Lung (tissue), 12 donors: ENCODE data around the gene ALDH3B1. TPM values are rescaled to one million over a fixed set of nuclear protein-coding genes. Genes with fewer than 3 reads are reported as not detected.

Experiments used
- ATAC-seq: fragments of 200-7000 bp; cut with Tn5 transposase; one replicate; pipeline ENCODE4 v1.9.1; 2020; ENCODE audit warnings: moderate number of reproducible peaks; ENCODE audit not compliant: insufficient read depth, low FRiP score
- DNase-seq, 3 donors: peaks; one replicate each; pipeline ENCODE4 v3.0.0-alpha.2; 2013 to 2017
- H3K27ac ChIP-seq, 2 donors: one replicate each; pipeline ENCODE4 v1.5.1; 2013; ENCODE audit warnings: mild to moderate bottlenecking in 2 of 2, moderate library complexity in 2 of 2, control low read depth in 1 of 2, inconsistent platforms in 1 of 2, low read depth in 1 of 2, low read length in 1 of 2
- H3K27me3 ChIP-seq, 3 donors: one replicate each; pipeline ENCODE4 v1.5.1; 2013; ENCODE audit warnings: low read length in 2 of 3; ENCODE audit not compliant: control insufficient read depth in 3 of 3, insufficient read depth in 3 of 3
- H3K36me3 ChIP-seq, 4 donors: one replicate each; pipeline ENCODE4 v1.5.1; 2013; ENCODE audit warnings: low read length in 4 of 4, mild to moderate bottlenecking in 1 of 4, moderate library complexity in 1 of 4; ENCODE audit not compliant: control insufficient read depth in 4 of 4, insufficient read depth in 4 of 4
- H3K4me1 ChIP-seq, 5 donors: one replicate each; pipeline ENCODE4 v1.5.1; 2013; ENCODE audit warnings: low read length in 5 of 5, mild to moderate bottlenecking in 2 of 5, moderate library complexity in 1 of 5; ENCODE audit not compliant: control insufficient read depth in 5 of 5, insufficient read depth in 5 of 5
- H3K4me3 ChIP-seq: one replicate; pipeline ENCODE4 v1.5.1; 2013; ENCODE audit warnings: mild to moderate bottlenecking, control low read depth, moderate library complexity
- H3K9ac ChIP-seq, 2 donors: one replicate each; pipeline ENCODE4 v1.5.1; 2013; ENCODE audit warnings: low read length in 2 of 2, control low read depth in 1 of 2; ENCODE audit not compliant: insufficient read depth in 1 of 2
- H3K9me3 ChIP-seq, 4 donors: one replicate each; pipeline ENCODE4 v1.5.1; 2013; ENCODE audit warnings: low read length in 3 of 4, mild to moderate bottlenecking in 1 of 4, moderate library complexity in 1 of 4; ENCODE audit not compliant: control insufficient read depth in 4 of 4, insufficient read depth in 3 of 4
- WGBS, 2 donors: extraction: QIAGEN DNeasy Blood & Tissue Kit; methylation state at CpG; one replicate each; pipeline ENCODE4 v1.1.7; 2013; 5-methylcytosine and 5-hydroxymethylcytosine counted together
- polyA plus RNA-seq, 2 donors: library from polyadenylated mRNA; stranded (reverse); fragments of 200-250 nt; gene quantifications; one replicate each; pipeline ENCODE4 v1.2.1, GENCODE V29; 2013
- total RNA-seq, 2 donors: library from RNA; depleted of rRNA in 1 of 2; stranded (reverse); fragments of >200 nt in 1 of 2; gene quantifications; one replicate each; pipeline ENCODE4 v1.2.1, GENCODE V29; 2014 to 2021
- TF ChIP-seq, protein P1 (sequence below): IDR thresholded peaks from 2 replicates; pipeline ENCODE4 v1.5.1; 2012; ENCODE audit warnings: mild to moderate bottlenecking; ENCODE audit errors: control extremely low read depth, extremely low read depth
- donor health status: control.
- donor health status: control.
- donor health status: Bipolar disorder and iron deficiency.
- donor health status: healthy.
- donor health status: DM: yes; HTN: yes; CAD: no.

ALDH3B1 gene
- total and polyA plus RNA-seq, 4 donors = 45.6 to 165 (median 90.3) TPM

DNA sequence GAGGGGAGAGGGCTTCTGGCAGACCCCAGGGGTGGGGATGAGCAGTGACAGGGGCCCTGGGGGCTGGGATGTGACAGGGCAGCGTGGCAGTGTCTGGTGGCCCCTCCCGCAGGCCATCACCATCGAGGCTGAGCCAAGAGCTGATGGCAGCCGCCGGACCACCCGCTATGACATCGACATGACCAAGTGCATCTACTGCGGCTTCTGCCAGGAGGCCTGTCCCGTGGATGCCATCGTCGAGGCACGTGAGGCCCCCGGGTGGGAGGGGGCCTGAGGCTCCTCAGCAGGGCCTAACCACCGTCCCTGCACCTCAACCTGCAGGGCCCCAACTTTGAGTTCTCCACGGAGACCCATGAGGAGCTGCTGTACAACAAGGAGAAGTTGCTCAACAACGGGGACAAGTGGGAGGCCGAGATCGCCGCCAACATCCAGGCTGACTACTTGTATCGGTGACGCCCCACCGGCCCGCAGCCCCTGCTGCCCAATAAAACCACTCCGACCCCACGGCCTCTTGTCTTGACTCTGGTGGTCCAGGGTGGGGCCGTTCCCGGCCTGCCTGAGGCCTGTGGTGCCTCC is 26.1 kb downstream of the ALDH3B1 start:
- peaks cover 7 to 38% (median 25%) of the 10 kb centered on the region in 5 donors for H3K4me1 ChIP-seq
- no peaks in the 10 kb centered on the region for H3K9me3 ChIP-seq
- peaks cover 0 to 17% (median 6%) of the 10 kb centered on the region in 4 donors for H3K36me3 ChIP-seq
- H3K27me3 ChIP-seq = no peaks in the 10 kb centered on the region
- peak overlapping the region; percentile 61 to 95 for H3K27ac ChIP-seq
- 49 to 65% methylated on average over 27 of the region's 27 CpGs for WGBS, 2 donors
- H3K4me3 ChIP-seq = no peak overlapping the region
- H3K9ac ChIP-seq = no peak overlapping the region
- TF ChIP-seq, protein P1, sequence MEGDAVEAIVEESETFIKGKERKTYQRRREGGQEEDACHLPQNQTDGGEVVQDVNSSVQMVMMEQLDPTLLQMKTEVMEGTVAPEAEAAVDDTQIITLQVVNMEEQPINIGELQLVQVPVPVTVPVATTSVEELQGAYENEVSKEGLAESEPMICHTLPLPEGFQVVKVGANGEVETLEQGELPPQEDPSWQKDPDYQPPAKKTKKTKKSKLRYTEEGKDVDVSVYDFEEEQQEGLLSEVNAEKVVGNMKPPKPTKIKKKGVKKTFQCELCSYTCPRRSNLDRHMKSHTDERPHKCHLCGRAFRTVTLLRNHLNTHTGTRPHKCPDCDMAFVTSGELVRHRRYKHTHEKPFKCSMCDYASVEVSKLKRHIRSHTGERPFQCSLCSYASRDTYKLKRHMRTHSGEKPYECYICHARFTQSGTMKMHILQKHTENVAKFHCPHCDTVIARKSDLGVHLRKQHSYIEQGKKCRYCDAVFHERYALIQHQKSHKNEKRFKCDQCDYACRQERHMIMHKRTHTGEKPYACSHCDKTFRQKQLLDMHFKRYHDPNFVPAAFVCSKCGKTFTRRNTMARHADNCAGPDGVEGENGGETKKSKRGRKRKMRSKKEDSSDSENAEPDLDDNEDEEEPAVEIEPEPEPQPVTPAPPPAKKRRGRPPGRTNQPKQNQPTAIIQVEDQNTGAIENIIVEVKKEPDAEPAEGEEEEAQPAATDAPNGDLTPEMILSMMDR = no peak
- ATAC-seq = no peak
- no peak for DNase-seq

DNA sequence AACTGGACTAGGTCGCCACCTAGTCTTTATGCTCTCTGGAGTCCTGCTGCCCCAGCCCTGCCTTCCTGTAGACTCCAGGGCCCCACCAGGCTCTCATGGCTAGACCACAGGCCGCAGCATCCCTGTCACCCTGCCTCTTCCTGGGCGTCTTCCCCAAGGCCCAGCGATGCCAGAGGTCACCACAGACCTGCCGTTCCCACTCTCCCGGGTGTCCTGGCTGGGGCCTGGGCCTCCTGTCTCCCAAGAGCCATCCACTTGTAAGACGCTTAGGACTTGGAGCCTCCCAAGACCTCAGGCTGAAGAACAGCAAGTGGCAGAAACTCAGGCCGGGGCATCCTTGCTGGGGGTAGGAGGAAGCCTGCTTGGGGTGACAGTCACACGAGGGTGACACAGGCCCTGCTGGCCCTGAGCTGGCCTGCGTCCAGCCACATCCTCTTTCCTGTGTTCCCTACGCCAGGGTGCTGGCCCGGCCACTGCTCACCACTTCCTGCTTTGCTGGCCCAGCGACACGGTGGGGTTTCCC is 26.7 kb downstream of the ALDH3B1 start:
- no peaks in the 10 kb centered on the region for H3K27me3 ChIP-seq
- 18 to 28% methylated on average over 14 of the region's 14 CpGs for WGBS, 2 donors
- H3K9me3 ChIP-seq = no peaks in the 10 kb centered on the region
- TF ChIP-seq, protein P1 = no peak
- ATAC-seq (no peak), DNase-seq (peak in 1 of 3 donors; percentile 38)
- peak overlapping the region; percentile 61 to 95 for H3K27ac ChIP-seq
- H3K36me3 ChIP-seq = peaks cover 0 to 21% (median 6%) of the 10 kb centered on the region in 4 donors
- no peak overlapping the region for H3K9ac ChIP-seq
- no peak overlapping the region for H3K4me3 ChIP-seq
- peaks cover 2 to 33% (median 19%) of the 10 kb centered on the region in 5 donors for H3K4me1 ChIP-seq

DNA sequence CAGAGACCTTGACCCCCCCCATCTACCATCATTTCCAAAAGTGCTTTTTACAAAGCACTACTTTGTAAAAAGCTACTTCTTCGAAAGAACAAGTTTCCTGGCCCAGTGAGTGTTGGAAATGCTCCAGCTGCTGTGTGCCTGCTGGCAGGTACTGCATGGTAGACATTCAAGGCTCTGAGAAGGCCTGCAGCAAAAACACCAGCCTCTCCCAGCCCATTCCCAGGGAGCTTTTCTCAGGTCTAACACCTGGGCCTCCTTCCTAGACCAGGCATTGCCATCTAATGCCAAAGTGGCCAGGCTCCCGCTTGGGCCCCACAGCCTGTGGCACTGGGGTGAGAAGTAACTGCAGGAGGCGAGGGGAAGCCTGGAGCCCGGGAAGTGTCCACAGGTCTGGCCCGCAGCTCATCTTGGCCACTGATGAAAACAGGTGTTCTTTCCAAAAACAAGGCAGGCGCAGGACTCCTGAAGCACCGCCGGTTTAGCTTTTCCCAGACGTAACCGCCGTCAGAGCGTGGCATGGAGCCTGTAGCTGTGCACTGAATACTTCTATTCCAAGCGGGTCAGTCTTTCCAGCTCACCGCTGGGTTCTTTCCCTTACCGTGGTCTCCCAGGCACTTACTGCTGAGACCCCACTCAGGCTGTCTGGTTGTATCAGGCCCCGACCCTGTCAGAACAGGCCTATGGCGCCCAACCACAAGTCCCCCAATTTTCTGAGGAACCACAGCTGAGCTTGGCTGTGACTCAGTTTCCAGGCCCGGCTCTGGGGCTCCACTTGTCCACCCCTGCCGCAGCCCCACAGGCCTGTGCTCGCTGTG is 27.5 kb downstream of the ALDH3B1 start:
- ATAC-seq (no peak), DNase-seq (peak in 1 of 3 donors; percentile 24)
- H3K9ac ChIP-seq = peak overlapping the region in 1 of 2 donors; percentile 40

More for the DNA sequence above, 27.5 kb downstream of the ALDH3B1 start:
- no peaks in the 10 kb centered on the region for H3K27me3 ChIP-seq
- H3K4me3 ChIP-seq = no peak overlapping the region
- WGBS, 2 donors = 76 to 78% methylated on average over 20 of the region's 20 CpGs
- peak overlapping the region; percentile 61 to 95 for H3K27ac ChIP-seq
- H3K36me3 ChIP-seq = peaks cover 0 to 24% (median 6%) of the 10 kb centered on the region in 4 donors
- no peaks in the 10 kb centered on the region for H3K9me3 ChIP-seq
- peaks cover 0 to 29% (median 18%) of the 10 kb centered on the region in 5 donors for H3K4me1 ChIP-seq
- TF ChIP-seq, protein P1 = no peak
